NCI-H2227 treated with DMSO at 0.1 percent for 48 hours (cell line): Measurements from ENCODE around the gene KRTAP4-6.
"Not testable (repeated sequence)": the region's sequence is repeated elsewhere in the genome, so short reads cannot be mapped to it uniquely, and the experiment has no call there.

ENCODE experiments used
- DNase-seq: peaks from one replicate; lab custom pipeline; 2025; lab: John Stamatoyannopoulos, UW

Gene KRTAP4-6

GRCh38 chr17:41147531-41148204 is 7.3 kb upstream of the KRTAP4-6 start:
- no peak for DNase-seq

GRCh38 chr17:41145261-41145660 is 4.9 kb upstream of the KRTAP4-6 start:
- DNase-seq = no peak

GRCh38 chr17:41144846-41145245 is 4.5 kb upstream of the KRTAP4-6 start:
- no peak for DNase-seq

GRCh38 chr17:41141361-41141760 is 1.0 kb upstream of the KRTAP4-6 start:
- no peak for DNase-seq

DNA sequence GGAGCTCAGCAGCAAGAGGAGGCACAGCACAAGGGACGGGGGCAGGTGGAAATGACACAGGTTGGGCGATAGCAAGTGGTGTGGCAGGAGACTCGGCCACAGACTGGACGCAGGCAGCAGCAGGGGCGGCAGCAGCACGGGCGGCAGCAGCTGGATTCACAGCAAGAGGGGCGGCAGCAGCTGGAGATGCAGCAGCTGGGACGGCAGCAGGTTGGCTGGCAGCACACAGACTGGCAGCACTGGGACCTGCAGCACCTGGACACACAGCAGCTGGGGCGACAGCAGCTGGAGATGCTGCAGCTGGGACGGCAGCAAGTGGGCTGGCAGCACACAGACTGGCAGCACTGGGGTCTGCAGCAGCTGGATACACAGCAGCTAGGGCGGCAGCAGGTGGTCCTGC is 479 bp downstream of the KRTAP4-6 start:
- DNase-seq = not testable (repeated sequence)

DNA sequence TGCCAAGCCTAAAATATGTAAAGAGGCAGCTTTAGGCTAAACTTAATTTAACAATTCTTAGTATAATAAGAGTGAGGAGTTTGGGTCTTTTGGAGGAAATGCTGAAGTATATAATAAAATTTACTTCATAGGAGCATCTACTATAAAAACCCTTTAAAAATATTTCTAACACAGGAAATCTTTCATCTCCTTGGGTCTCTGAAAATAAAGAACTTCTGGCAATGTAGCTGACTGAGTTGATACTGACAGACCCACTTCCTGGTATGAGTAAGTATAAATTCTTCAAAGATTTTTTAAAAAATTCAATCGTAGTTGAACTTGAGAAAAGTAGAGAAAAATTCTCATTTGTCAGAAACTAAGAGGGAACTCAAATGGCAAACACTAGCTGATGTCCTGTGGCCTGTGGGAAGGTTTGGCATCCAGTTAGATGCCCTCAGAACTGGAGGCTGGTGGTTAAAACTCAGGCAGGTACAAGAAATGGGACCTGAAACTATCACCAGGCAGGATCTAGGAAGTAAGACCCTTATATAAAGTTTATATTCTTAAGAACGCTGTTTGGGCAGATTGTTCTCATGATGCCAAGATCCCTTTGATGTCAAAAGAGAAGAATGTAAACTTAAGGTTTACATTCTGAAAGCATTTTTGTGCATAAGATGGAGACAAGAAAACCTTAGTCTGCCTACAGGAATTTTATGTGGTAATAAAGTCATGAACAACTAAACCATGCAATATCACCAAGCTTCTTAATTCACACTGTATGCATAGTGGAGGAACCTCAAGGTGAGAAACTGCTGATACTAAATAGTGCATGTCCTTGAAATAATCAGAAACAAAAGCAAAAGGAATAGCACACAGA is 6.2 kb downstream of the KRTAP4-6 start:
- DNase-seq = no peak

- no peak for DNase-seq
Measured at GRCh38 chr17:41131979-41132378, 8.4 kb downstream of the KRTAP4-6 start.

DNA sequence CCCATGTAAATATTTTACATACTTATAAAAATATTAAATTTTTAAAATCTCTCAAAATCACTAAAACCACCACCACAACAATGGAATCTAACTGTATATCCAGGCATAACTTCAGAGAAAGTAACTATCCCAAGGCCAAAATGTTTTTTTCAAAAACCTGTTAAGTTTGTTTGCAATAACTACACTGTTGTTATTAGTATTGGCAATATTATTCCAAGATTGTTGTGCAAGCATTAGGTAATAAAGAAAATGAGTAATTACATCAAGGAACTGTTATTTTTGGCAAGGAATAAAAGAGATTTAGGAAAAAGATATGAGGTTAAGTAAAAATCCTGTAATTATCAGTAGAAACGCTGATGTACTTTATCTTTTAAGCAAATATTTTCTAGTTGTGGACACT is 13.0 kb downstream of the KRTAP4-6 start:
- no peak for DNase-seq

GRCh38 chr17:41126412-41126811 is 13.9 kb downstream of the KRTAP4-6 start:
- DNase-seq = no peak

- DNase-seq = no peak
Measured at GRCh38 chr17:41125064-41125463, 15.3 kb downstream of the KRTAP4-6 start.

DNA sequence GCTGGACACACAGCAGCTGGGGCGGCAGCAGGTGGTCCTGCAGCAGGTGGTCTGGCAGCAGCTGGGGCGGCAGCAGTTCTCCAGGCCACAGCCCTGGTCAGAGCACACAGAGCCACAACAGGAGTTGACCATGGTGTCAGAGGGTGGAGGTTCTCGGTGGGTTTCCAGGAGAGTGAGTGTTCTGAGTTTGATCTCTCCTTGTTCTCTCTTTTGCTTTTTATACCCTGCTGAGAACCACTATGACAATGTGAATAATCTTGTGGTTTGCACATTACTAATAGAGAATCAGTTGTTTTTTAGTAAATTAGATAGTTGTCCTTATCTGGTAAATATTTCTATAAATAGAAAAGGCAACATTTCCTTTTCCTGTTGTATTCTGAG is 16.4 kb downstream of the KRTAP4-6 start, which contains the start of gene KRTAP4-12:
Gene KRTAP4-12, minus strand, starts transcription at position 192 of the 381 bp plus-strand sequence. Its CDS starts 60 bp downstream, at position 132.
- not testable (repeated sequence) for DNase-seq

GRCh38 chr17:41123292-41123990 is 16.9 kb downstream of the KRTAP4-6 start:
- not testable (repeated sequence) for DNase-seq

DNA sequence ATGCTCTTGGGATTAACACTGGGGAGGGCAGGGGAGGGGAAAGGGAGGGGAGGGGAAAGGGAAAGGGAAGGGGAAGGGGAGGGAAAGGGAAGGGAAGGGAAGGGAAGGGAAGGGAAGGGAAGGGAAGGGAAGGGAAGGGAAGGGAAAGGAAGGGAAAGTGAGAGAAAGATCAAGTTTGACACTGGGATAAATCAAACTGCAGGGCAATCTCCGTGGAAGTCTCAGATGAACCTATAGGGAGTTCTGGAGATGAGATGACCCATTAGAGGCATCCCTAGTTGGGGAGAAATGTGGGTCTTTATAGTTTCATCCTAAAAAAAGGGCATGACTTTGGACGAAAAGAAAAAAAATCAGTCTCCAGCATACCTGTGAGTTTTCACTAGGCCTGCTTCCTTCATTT is 18.6 kb downstream of the KRTAP4-6 start:
- DNase-seq = no peak

- not testable (repeated sequence) for DNase-seq
Measured at GRCh38 chr17:41119696-41120690, 20.4 kb downstream of the KRTAP4-6 start.

DNA sequence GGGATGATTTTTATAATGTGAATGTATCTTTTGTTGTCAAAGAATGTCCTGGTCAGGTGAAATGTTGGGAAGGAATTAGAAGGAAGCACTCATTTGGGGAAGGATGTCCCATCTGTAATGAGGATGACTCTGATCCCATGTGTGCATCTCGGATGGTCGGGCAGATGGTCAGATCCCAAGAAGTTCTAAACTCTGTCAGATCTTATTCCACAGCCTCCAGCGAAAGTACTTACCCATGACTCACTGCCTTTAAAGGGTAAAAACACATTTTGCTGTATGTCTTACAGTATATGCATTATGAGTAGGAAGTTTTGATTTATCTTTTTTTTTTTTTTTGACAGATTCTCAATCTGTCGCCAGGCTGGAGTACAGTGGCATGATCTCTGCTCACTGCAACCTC is 21.6 kb downstream of the KRTAP4-6 start:
- DNase-seq = no peak

GRCh38 chr17:41117846-41118386 is 22.4 kb downstream of the KRTAP4-6 start, which contains the start of gene KRTAP4-11:
Gene KRTAP4-11, minus strand, starts transcription at chr17:41118373. Its CDS starts 58 bp downstream, at chr17:41118315.
- not testable (repeated sequence) for DNase-seq

DNA sequence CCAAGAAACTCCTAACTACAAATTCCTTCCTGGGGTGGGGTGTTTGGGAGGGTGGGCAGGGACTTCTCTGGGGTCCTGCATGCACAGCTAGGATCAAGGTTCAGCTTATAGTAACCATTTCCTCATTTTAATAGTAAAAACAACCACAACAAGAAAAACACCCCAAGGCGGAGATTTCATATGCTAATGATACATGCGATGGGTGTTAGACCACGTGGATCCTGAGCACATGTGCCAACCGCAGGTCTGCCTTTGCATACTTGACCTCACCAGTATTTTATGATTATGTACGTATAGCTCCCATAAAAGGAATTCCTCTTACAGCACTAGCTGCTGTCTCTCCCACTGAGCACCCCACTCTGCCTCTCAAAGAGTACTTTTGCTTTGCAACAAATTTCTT is 24.0 kb downstream of the KRTAP4-6 start:
- DNase-seq = no peak

- DNase-seq = no peak
Measured at GRCh38 chr17:41111151-41111885, 29.0 kb downstream of the KRTAP4-6 start.

DNA sequence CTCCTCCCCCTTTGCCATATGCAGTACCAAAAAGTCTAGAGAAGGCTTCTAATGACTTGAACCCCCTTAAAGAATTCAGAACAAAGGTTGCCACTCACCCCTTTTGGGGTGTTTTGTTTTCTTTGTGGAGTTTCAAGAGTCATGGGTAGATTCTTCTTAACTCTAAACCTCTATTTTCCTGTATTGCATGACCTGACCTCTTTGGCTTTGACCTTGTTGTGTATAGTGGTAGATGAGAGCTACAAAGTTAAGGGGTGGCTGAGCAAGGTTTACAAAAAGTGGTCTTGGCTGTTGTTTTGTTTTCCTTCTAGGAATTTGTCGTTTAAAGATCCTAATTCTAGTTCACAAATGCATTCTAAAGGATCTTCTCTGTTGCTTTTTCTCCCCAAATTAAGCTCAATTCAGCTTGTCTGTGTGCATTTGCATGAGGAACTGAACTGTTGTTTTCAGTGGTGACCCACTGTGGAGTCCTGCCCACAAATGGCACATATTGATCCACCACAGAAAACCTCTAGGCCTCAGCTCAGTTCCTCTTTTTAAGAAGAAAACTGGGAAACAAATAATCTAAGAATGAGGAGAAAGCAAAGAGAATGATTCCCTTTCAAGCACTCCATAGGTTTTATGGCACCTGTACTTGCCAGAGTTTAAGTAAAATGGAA is 31.5 kb downstream of the KRTAP4-6 start:
- DNase-seq = not testable (repeated sequence)
